Measurements from ENCODE around the gene RRN3. TPM values are rescaled to one million over a fixed set of nuclear protein-coding genes. Genes with fewer than 3 reads are reported as not detected.
"Not testable (repeated sequence)": the region's sequence is repeated elsewhere in the genome, so short reads cannot be mapped to it uniquely, and the experiment has no call there.

The RRN3 gene
- total RNA-seq, 2 donors from 2014 or later = 35.4 to 38.1 TPM

- H3K36me3 Mint-ChIP-seq = no peaks in the 10 kb centered on the region
- no peaks in the 10 kb centered on the region for H3K9me3 Mint-ChIP-seq
- peak overlapping the region; percentile 55 to 60 for H3K27ac Mint-ChIP-seq
- DNase-seq (ENCODE audit: low spot score in 2 of 2) = no peak
- ATAC-seq = no peak
Observed at GRCh38 chr16:15041271-15042004, 52.6 kb downstream of the RRN3 start.

GRCh38 chr16:15038689-15039088, 55.4 kb downstream of the RRN3 start:
- ATAC-seq = no peak
- peak overlapping the region in 1 of 2 donors; percentile 50 for H3K27ac Mint-ChIP-seq

GRCh38 chr16:15037745-15038144, 56.3 kb downstream of the RRN3 start:
- Mint-ChIP-seq H3K36me3 (no peaks in the 10 kb centered on the region), H3K9me3 (no peaks in the 10 kb centered on the region), H3K27ac (no peak overlapping the region)
- ATAC-seq (no peak), DNase-seq (ENCODE audit: low spot score in 2 of 2) (no peak)

More at GRCh38 chr16:15038689-15039088, 55.4 kb downstream of the RRN3 start:
- DNase-seq (ENCODE audit: low spot score in 2 of 2) = no peak
- Mint-ChIP-seq H3K36me3 (no peaks in the 10 kb centered on the region), H3K9me3 (no peaks in the 10 kb centered on the region)

- Mint-ChIP-seq H3K27ac (peak overlapping the region in 1 of 2 donors; percentile 77), H3K36me3 (peaks cover 0 to under 1% of the 10 kb centered on the region in 2 donors), H3K9me3 (no peaks in the 10 kb centered on the region)
- ATAC-seq (no peak), DNase-seq (ENCODE audit: low spot score in 2 of 2) (no peak)
Observed at GRCh38 chr16:15037003-15037402, 57.1 kb downstream of the RRN3 start.

- ATAC-seq = no peak
- H3K27ac Mint-ChIP-seq = no peak overlapping the region
- H3K36me3 Mint-ChIP-seq = peaks cover 0 to 9% of the 10 kb centered on the region in 2 donors
- H3K9me3 Mint-ChIP-seq = no peaks in the 10 kb centered on the region
- DNase-seq (ENCODE audit: low spot score in 2 of 2) = no peak
Observed at GRCh38 chr16:15035163-15035729, 58.8 kb downstream of the RRN3 start.

GRCh38 chr16:15034266-15035162, 59.6 kb downstream of the RRN3 start:
- no peak for DNase-seq (ENCODE audit: low spot score in 2 of 2)
- ATAC-seq = peak in 1 of 2 donors; percentile 18
- Mint-ChIP-seq H3K27ac (no peak overlapping the region), H3K36me3 (peaks cover 0 to 9% of the 10 kb centered on the region in 2 donors), H3K9me3 (no peaks in the 10 kb centered on the region)

GRCh38 chr16:15033309-15033707, 60.8 kb downstream of the RRN3 start:
- H3K9me3 Mint-ChIP-seq = no peaks in the 10 kb centered on the region
- H3K36me3 Mint-ChIP-seq = peaks cover 0 to 13% of the 10 kb centered on the region in 2 donors
- ATAC-seq (no peak), DNase-seq (ENCODE audit: low spot score in 2 of 2) (no peak)
- H3K27ac Mint-ChIP-seq = no peak overlapping the region

- Mint-ChIP-seq H3K36me3 (peaks cover 0 to 16% of the 10 kb centered on the region in 2 donors), H3K9me3 (no peaks in the 10 kb centered on the region), H3K27ac (peak overlapping the region in 1 of 2 donors; percentile 81)
- ATAC-seq = no peak
- DNase-seq (ENCODE audit: low spot score in 2 of 2) = no peak
Observed at GRCh38 chr16:15032547-15033308, 61.3 kb downstream of the RRN3 start.

GRCh38 chr16:15031586-15031985, 62.5 kb downstream of the RRN3 start:
- H3K9me3 Mint-ChIP-seq = no peaks in the 10 kb centered on the region
- peak overlapping the region; percentile 80 to 88 for H3K27ac Mint-ChIP-seq
- DNase-seq (ENCODE audit: low spot score in 2 of 2) (no peak), ATAC-seq (no peak)
- peaks cover 0 to 16% of the 10 kb centered on the region in 2 donors for H3K36me3 Mint-ChIP-seq

GRCh38 chr16:15031179-15031578, 62.9 kb downstream of the RRN3 start:
- ATAC-seq (no peak), DNase-seq (ENCODE audit: low spot score in 2 of 2) (no peak)
- peaks cover 0 to 16% of the 10 kb centered on the region in 2 donors for H3K36me3 Mint-ChIP-seq
- H3K9me3 Mint-ChIP-seq = no peaks in the 10 kb centered on the region
- peak overlapping the region; percentile 80 to 88 for H3K27ac Mint-ChIP-seq

GRCh38 chr16:15029749-15030148, 64.3 kb downstream of the RRN3 start:
- peaks cover 0 to 16% of the 10 kb centered on the region in 2 donors for H3K36me3 Mint-ChIP-seq
- not testable (repeated sequence) for H3K27ac Mint-ChIP-seq; ATAC-seq; DNase-seq (ENCODE audit: low spot score in 2 of 2); H3K9me3 Mint-ChIP-seq

GRCh38 chr16:15028801-15029698, 65.0 kb downstream of the RRN3 start:
- not testable (repeated sequence) for DNase-seq (ENCODE audit: low spot score in 2 of 2); H3K9me3 Mint-ChIP-seq
- ATAC-seq = peak in 1 of 2 donors; percentile 24
- H3K36me3 Mint-ChIP-seq = peaks cover 0 to 16% of the 10 kb centered on the region in 2 donors
- peak overlapping the region in 1 of 2 donors; percentile 56 for H3K27ac Mint-ChIP-seq

- H3K9me3 Mint-ChIP-seq; DNase-seq (ENCODE audit: low spot score in 2 of 2); ATAC-seq: not testable (repeated sequence)
- Mint-ChIP-seq H3K27ac (peak overlapping the region; percentile 56 to 62), H3K36me3 (peaks cover 0 to 16% of the 10 kb centered on the region in 2 donors)
Observed at GRCh38 chr16:15028345-15028715, 65.7 kb downstream of the RRN3 start.

- not testable (repeated sequence) for H3K9me3 Mint-ChIP-seq; DNase-seq (ENCODE audit: low spot score in 2 of 2); ATAC-seq
- Mint-ChIP-seq H3K36me3 (peaks cover 0 to 16% of the 10 kb centered on the region in 2 donors), H3K27ac (peak overlapping the region; percentile 56 to 62)
Observed at GRCh38 chr16:15027503-15028344, 66.3 kb downstream of the RRN3 start.

GRCh38 chr16:15027051-15027450, 67.0 kb downstream of the RRN3 start:
- peaks cover 0 to 16% of the 10 kb centered on the region in 2 donors for H3K36me3 Mint-ChIP-seq
- ATAC-seq; DNase-seq (ENCODE audit: low spot score in 2 of 2); H3K9me3 Mint-ChIP-seq; H3K27ac Mint-ChIP-seq: not testable (repeated sequence)
